ENCODE data around the gene KIRREL1.

The KIRREL1 gene

GRCh38 chr1:158007667-158008386 is 14.4 kb downstream of the KIRREL1 start:
- no peak for DNase-seq

DNA sequence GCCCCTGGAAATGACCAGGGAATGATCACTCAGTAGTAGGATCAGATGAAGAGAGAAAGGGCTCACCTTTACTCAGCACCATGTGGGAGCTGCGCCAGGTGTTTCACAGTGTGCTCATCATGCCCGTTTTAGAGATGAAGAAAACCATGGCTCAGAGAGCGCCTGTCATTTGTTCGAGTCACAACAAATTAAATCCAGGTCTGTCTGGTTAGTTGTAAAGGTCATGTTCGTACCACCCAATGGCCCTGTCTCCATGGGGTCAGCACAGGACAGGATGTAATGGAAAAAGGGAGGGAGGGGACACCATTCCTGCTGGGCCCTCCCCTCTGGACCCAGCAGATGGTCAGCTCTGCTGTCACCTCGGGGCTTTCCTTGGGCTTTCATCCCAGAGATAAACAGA is 15.2 kb downstream of the KIRREL1 start:
- no peak for DNase-seq

DNA sequence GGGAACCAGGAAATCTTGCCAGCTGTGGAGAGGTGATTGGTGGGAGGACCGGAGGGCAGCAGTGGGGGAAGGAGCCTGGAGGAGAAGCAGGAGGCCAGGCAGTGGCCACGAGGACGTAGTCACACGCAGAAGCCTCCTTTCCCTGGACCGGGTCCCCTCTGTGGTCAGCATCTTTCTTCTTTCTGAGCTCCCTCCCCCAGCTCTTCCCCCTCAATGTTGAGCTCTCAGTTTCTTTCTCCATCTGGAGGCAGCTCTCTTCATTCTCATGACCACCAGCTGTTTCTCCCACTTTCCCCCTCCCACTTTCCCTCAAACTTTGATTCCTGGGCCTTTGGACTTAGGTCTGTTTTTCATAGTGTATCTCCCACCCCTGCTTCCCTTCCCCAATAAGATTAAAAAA is 18.3 kb downstream of the KIRREL1 start:
- DNase-seq, result no peak

DNA sequence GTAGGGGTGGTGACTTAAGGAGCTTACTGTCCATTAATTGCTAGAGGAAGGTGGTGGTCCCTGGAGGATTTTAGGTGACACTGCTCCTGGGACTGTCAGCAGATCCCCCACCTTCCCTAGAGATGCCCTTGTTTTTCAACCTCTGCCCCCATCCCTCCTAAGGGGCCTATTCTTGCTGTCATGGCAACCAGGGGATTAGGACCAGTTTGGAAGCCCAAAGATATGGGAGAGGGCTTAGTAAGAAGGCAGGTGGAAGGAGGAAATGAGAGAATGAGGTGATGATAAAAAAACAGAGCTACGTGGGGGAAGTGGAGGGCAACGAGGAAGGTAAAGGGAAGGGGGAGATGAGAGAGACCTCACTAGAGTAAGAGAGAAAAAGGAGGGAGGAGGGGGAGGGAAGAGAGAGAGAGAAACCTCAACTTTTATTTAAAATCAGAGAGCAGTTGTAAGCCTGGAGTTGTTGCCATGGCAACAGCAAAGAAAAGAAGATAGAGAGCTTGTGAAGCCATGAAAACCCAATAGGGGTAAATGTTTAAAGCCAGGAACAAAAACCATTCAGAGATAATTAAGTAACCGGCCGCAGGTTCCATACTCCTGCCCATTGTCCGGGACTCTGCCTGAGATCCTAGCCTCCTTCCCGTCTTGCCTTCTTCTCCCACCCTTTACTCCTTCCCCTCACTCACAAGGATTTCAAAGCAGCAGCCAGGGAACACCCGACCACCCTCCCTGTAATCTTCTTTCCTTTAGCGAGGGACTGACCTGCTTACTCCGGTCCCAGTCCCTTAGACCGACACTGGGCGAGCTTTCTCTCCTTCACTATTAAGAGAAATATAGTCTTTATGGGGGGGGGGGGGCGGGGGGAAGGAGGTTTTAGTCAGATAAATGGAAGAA is 20.6 kb downstream of the KIRREL1 start:
- no peak for DNase-seq

DNA sequence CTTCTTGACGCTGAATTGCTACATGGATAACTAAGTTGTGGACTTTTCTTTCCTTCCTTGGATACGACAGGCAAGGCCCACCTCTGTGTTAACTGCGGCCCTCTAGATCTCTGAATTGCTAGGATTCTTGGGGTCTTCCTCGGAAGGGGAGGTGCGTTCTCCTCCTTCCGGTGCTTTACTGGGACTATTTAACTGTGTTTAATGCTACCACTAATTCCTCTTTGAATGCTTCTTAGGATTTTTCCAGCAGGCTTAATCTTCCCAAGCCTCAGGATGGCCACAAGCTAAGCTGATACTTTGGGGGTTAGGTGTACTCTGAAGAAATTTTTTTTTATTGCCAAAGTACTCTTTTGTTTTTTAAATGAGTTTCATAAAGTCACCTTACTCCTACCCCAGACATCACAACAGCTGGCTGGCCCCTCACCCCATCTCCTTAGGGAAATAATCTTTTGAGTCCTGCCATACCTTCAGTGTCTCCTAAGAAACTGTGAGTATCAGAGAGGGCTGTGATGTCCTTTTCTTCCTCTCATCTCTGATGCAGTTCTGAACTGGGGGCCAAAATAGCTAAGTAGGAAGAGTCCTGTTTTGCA is 21.4 kb downstream of the KIRREL1 start:
- no peak for DNase-seq

DNA sequence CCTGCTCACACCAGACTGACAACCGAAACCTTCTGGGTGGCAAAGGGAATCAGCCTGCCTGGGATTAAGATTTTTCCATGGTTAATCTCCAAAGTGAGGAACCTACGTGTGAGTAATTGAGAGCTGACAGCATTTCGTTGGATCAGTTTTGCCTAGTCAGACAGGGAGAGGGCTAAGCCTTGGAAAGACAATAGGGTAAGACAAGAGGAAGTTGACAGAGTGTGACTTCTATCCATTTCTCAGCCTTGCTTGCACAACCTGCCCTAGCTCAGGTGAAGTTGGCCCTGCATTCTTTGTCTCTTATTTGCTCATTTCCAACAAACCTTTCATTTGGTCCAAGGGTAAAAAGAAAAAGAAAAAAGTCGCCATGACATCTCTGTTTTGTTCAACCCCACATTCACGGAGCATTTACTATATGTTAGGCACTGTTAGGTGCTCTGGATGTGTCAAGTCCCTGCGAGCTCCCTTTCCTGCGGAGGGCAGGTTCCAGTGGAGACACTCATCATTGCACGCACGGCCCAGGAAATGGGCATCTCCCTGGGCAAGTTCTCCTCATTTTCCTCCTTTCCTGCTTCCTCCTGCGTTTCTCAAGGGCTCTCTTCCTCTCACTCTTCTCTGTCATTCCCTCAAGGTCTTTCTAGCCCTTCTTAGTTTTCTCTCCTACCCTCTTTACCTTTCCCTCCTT is 23.3 kb downstream of the KIRREL1 start:
- DNase-seq, result no peak

DNA sequence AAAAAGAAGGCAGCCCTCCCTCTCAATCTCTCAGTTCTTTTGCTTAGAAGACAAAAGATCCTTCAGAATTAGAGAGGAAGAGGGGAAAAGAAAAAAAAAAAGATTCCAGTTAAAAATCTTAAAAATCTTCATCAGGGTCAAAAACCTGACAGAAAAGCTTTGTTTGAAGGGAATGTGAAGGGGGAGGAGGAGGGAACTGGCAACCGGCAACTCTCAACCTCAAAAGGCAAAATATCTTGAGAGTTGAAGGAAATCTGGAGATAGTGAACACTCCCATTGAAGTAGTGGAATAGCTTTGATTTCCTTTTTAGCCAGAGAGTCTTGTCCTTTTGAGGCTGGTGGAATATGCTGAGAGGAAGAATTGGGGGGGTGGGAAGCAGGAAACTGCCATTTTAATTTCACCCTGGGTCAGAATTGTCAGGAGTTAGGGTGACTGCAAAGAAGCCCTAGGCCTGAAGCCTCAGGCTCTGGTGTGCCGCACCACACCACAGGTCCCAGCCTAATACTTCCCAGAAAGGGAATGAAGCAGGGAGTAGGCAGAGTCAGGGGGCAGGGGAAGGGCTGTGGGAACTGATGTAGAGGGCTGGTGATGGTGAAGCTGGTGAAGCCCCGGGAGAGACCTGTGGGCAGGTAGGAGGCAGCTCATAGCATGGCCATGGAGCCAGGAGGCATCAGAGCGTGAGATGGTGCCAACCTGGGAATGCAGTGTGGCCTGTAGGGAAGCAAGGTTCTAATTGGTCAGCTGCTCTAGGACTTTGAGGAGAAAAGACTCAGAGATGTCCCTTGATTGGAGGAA is 24.6 kb downstream of the KIRREL1 start:
- no peak for DNase-seq

GRCh38 chr1:158019171-158019868 is 25.9 kb downstream of the KIRREL1 start:
- no peak for DNase-seq

DNA sequence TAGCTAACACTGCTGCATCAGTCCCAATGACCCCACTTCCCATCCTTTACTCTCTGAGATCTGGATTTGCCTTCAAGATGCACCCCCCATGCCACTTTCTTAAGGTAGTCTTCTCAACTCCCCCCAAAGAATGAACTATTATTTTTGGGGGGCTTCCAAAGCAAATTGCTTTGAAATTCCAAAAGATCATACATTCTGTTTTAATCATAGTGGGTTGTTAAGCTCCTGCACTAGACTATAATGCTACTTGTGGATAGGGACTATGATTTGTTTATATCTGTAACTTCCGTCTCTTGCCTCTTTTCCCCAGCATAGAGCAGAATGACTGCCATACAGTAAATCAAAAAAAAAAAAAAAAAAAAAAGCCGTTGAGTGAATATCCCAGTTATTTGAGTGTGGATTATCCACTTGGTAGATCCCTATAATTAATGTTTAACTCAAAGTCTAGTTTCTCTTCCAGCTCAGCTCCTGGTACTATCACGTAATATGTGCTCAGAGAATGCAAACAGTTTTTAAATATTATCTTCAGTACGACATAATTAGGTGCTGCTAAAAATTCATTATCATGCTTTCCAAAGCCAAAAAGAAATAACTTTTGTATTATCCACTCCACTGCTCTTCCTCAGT is 26.9 kb downstream of the KIRREL1 start:
- no peak for DNase-seq

DNA sequence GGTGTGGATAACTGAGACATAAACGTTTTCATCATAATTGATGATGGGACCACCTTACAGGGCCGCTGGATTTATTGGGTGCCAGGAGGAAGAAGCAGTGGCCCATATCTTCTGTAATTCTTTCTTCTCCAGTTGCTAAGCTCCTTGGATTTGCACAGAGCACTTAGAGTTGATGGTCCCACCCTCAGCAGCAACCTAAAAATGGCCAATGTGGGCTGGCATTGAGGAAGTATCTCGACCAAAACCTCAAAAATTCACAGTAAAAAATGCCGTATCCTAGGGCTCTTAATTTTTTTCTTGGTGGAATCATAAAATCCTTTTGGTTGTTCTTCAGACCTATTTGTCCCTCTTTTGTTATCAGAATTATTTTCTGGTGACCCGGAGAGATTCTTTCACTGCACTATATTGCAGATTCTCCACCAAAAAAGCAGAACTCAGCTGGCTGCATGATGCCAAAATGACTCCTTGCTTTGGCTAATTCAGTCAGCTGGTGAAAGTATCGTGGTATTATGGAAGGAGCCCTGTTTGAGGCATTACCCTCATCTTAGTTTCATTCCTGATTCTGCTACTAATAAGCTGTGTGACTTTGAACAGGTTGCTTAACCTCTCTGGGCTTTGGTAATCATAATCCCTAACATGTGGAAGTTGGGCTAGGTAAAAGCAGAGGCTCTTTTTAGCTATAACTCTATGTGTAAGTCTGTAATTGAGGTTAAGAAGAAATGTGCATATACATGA is 27.6 kb downstream of the KIRREL1 start:
- DNase-seq, result no peak

DNA sequence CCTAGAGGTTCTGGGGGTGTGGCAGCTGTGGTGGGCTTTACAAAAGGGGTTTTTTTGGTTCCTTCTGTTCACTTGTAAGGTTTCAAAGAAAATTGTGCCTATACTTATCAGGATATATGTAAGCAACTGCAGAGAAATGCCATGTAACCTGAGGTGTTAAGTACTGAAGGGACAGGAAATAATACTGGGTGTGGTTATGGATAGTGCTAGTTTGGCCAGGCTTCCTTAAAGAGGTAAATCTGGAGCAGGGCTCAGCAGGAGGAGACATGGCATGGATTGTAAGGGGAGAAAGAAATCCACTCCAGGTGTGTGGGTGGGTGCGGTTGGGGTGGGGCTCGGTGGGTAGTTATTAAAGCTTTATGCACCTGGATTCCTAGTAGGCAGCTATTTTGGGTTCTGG is 28.3 kb downstream of the KIRREL1 start:
- DNase-seq, result no peak

- no peak for DNase-seq
Measured at GRCh38 chr1:158022554-158023312, 29.3 kb downstream of the KIRREL1 start.

DNA sequence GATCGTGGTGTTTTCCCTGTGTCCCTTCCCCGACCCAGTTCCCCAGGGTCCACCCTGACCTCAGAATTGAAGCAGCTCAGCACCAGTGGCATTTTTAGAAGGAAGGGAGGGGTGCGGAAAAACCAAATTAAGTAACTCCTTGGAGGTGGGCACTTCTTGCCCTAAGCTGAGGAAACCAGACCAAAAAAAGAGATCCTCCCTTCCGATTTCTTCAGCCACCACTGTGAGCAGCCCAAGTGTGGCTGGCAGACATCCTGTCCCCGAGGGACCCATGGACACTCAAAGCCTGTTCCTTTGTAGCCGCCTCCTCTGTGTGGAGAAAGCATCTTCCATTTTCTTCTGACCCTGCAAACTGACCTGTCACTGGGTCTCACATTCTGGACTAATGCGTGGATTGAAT is 31.3 kb downstream of the KIRREL1 start:
- no peak for DNase-seq

DNA sequence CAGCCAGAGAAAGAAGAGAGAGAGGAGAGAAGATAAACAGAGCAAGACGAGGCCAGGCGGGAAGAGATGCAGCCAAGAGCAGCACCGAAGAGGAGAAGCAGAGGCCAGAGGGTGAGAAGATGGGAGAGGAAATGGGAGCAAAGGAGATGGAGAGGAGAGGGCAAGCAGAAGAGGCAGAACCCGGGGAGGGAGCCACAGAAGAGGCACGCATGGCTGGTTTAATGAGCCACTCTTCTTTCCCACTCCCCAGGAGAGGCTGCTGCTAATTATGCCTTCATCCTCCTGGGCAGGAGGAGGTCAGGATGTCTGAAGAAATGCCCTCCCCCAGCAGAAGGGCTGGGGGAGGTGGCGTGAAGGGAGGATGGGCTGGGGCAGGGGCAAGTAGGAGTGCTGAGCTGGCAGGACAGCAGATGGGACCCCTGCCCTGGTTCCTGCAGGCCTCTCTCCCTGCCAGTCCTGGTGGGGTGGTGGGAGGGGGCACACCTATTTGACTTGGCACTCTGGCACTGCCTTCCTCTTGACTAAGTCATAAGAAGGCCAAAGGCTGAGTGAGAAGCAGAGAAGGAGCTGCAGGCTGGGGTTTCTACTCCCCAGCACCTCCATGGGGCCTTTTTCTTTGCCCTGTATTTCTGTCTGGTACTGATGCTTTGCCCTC is 32.3 kb downstream of the KIRREL1 start:
- no peak for DNase-seq

GRCh38 chr1:158026651-158027050 is 33.2 kb downstream of the KIRREL1 start:
- no peak for DNase-seq

- DNase-seq, result no peak
Measured at GRCh38 chr1:158027508-158027907, 34.1 kb downstream of the KIRREL1 start.

GRCh38 chr1:158028969-158029368 is 35.5 kb downstream of the KIRREL1 start:
- no peak for DNase-seq

DNA sequence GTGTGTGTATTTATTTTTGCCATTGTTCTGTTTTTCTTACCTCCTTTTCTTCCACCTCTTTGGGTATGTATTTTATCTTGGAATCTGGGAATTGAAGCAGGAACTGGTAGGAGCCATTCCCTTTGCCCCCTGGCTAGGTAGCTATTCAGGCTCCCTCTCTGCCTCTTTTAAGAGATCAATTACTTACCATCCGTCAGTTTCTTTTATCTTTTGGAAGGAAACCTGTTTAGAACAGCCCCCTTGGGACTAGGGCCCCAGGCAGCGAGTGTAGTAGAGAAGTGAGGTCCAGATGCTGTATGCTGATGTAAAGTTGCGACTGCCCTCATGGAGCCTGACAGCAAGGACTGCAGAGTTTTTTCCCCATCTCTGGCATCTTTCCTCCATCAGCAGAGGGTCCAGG is 41.6 kb downstream of the KIRREL1 start:
- no peak for DNase-seq

- no peak for DNase-seq
Measured at GRCh38 chr1:158035976-158036583, 42.6 kb downstream of the KIRREL1 start.

All from activated T-cell treated with anti-CD3 and anti-CD28 coated beads for 4 hours (primary cell).